HG02870 (cell line): ENCODE results near the gene HES5.

Source experiments
- ATAC-seq: cut with Tn5 transposase; IDR thresholded peaks from one replicate; pipeline ENCODE4 v1.9.1; 2021; ENCODE audit warnings: mild to moderate bottlenecking, moderate library complexity; ENCODE audit not compliant: unreplicated experiment

Gene HES5

GRCh38 chr1:2483026-2483425 is 47.0 kb downstream of the HES5 start:
- no peak for ATAC-seq

GRCh38 chr1:2482588-2482987 is 47.5 kb downstream of the HES5 start:
- ATAC-seq = no peak

- no peak for ATAC-seq
Measured at GRCh38 chr1:2481885-2482284, 48.2 kb downstream of the HES5 start.

GRCh38 chr1:2480986-2481364 is 49.1 kb downstream of the HES5 start:
- ATAC-seq = no peak

GRCh38 chr1:2480236-2480985 is 49.7 kb downstream of the HES5 start:
- no peak for ATAC-seq

GRCh38 chr1:2479618-2480017 is 50.4 kb downstream of the HES5 start:
- ATAC-seq = no peak

- no peak for ATAC-seq
Measured at GRCh38 chr1:2479186-2479585, 50.9 kb downstream of the HES5 start.
